ENCODE measurements around the gene AFAP1L2. TPM values are rescaled to one million over a fixed set of nuclear protein-coding genes. Genes with fewer than 3 reads are reported as not detected.

The AFAP1L2 gene
- total RNA-seq, 4 donors from 2014 or later = 20.5 to 29.5 (median 23.9) TPM

GRCh38 chr10:114370199-114370598 lies 34.1 kb downstream of the AFAP1L2 start:
- ATAC-seq = no peak
- peaks cover 3 to 65% (median 24%) of the 10 kb centered on the region in 3 donors for H3K4me1 ChIP-seq
- no peak overlapping the region for H3K4me3 ChIP-seq
- no peaks in the 10 kb centered on the region for H3K36me3 ChIP-seq
- H3K27ac ChIP-seq = no peak overlapping the region
- TF ChIP-seq CTCF (IDR thresholded peaks at IDR 0.05) (no peak), POLR2A (IDR thresholded peaks at IDR 0.05) (no peak), EP300 (IDR thresholded peaks at IDR 0.05) (no peak), POLR2AphosphoS5 (IDR thresholded peaks at IDR 0.05) (no peak)
- H3K27me3 ChIP-seq = no peaks in the 10 kb centered on the region
- 32% methylated on average over 2 of the region's 2 CpGs; no CpG with 5 or more reads in 1 of the 2 donors for WGBS, 2 donors (ENCODE audit: low coverage in 1 of 2)
- no peaks in the 10 kb centered on the region for H3K9me3 ChIP-seq

- Histone ChIP-seq H3K27me3 (no peaks in the 10 kb centered on the region), H3K27ac (peak overlapping the region in 1 of 4 donors; percentile 79), H3K36me3 (no peaks in the 10 kb centered on the region), H3K4me1 (peaks cover 0 to 43% (median 12%) of the 10 kb centered on the region in 3 donors), H3K9me3 (no peaks in the 10 kb centered on the region), H3K4me3 (no peak overlapping the region)
- TF ChIP-seq POLR2AphosphoS5 (IDR thresholded peaks at IDR 0.05) (no peak), EP300 (IDR thresholded peaks at IDR 0.05) (no peak), CTCF (IDR thresholded peaks at IDR 0.05) (no peak), POLR2A (IDR thresholded peaks at IDR 0.05) (no peak)
- ATAC-seq = no peak
- WGBS, 2 donors (ENCODE audit: low coverage in 1 of 2) = 57 to 83% methylated on average over 4 of the region's 4 CpGs
These were observed 36.3 kb downstream of the AFAP1L2 start for GRCh38 chr10:114368057-114368391.

- Histone ChIP-seq H3K36me3 (no peaks in the 10 kb centered on the region), H3K27me3 (no peaks in the 10 kb centered on the region), H3K27ac (peak overlapping the region in 3 of 4 donors; percentile 62 to 79 (median 71)), H3K4me3 (no peak overlapping the region), H3K4me1 (peaks cover 0 to 41% (median 12%) of the 10 kb centered on the region in 3 donors), H3K9me3 (no peaks in the 10 kb centered on the region)
- peak; percentile 35 for ATAC-seq
- no peak for TF ChIP-seq EP300 (IDR thresholded peaks at IDR 0.05)
- TF ChIP-seq POLR2AphosphoS5 (IDR thresholded peaks at IDR 0.05) = peak; percentile 40
- no peak for TF ChIP-seq CTCF (IDR thresholded peaks at IDR 0.05)
- WGBS, 2 donors (ENCODE audit: low coverage in 1 of 2) = 24 to 47% methylated on average over 3 to 6 of the region's 6 CpGs
These were observed 36.8 kb downstream of the AFAP1L2 start for GRCh38 chr10:114367351-114368056.

GRCh38 chr10:114364726-114365125 lies 39.6 kb downstream of the AFAP1L2 start:
- 90 to 100% methylated on average over 1 to 4 of the region's 4 CpGs for WGBS, 2 donors (ENCODE audit: low coverage in 1 of 2)

More at GRCh38 chr10:114364726-114365125, 39.6 kb downstream of the AFAP1L2 start:
- ATAC-seq = no peak
- Histone ChIP-seq H3K4me1 (peaks cover 0 to 29% (median 12%) of the 10 kb centered on the region in 3 donors), H3K4me3 (no peak overlapping the region), H3K27me3 (no peaks in the 10 kb centered on the region), H3K27ac (no peak overlapping the region), H3K36me3 (no peaks in the 10 kb centered on the region), H3K9me3 (no peaks in the 10 kb centered on the region)
- no peak for TF ChIP-seq POLR2AphosphoS5 (IDR thresholded peaks at IDR 0.05)
- no peak for TF ChIP-seq POLR2A (IDR thresholded peaks at IDR 0.05)
- no peak for TF ChIP-seq CTCF (IDR thresholded peaks at IDR 0.05)
- TF ChIP-seq EP300 (IDR thresholded peaks at IDR 0.05) = no peak
